DMS114 treated with DMSO at 0.1 percent for 48 hours (cell line): ENCODE measurements around the gene CLEC16A.

Source experiments
- DNase-seq: peaks from one replicate; lab custom pipeline; 2025; ENCODE audit not compliant: unreplicated experiment; lab: John Stamatoyannopoulos, UW

Gene CLEC16A

DNA sequence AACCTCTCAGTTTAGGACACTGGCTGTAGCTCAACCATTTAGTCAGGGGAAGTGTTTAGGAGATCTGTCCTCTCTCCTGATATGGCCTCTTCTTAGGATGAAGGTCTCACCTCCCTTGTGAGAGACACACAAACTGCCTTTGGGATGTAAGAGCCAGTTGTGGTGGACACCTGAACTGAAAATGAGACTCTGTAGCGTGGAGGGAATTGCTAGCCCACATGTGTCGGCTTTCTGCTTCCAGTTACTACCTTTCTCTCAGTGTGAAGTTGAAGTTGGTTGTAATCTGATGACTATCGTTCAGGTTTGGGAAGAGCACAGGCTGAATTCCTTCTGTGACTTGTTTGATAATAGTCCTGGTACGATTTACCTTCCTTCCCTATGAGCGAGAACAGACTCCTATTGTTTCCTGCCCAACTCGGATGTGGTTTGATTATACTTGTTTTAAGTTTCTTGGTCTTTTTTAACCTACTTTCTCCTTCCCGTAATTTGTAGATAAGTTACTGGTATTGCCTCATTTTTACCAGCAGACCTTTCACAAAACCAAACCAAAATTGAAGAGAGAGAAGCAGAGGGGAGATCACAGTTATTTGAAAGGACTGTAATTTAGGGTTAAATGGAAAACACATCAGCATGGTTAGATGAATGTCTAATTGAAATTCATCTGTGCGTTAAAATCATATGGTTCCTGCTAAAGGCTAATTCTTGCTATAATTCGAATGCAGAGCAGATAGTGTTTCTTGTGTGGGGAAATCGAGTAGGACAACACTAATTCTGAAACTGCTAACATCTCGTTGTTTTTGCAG is 43.2 kb downstream of the CLEC16A start:
- DNase-seq = no peak

DNA sequence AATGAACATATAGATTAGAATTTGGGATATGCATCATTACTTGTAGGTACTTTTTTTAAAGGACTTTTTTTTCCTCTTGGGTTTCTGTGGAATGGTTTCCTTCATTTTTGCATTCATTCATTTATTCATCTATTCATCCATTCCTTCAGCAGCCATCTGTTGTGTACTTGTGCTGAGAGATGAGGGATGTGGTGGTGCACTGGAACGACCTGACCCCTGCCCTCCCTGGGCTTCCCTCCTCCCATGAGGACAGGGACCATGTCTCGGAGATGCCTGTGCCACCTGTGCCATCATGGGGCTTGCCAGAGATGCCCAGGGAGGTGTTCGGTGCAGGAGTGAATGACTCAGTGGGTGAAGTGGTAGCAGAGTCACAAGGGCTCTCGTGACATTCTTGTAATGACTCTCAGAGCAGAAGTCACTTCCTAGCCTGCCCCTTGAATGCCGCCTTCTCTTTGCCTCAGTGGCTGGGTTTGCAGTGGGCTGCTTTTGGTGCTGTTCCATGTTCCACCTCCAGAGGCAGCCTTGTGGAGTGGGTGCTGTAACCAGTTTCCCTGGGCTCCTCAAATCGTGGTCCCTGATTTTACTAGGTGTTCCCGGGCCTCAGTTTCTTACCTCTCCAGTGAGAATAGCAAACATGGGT is 43.9 kb downstream of the CLEC16A start:
- no peak for DNase-seq

DNA sequence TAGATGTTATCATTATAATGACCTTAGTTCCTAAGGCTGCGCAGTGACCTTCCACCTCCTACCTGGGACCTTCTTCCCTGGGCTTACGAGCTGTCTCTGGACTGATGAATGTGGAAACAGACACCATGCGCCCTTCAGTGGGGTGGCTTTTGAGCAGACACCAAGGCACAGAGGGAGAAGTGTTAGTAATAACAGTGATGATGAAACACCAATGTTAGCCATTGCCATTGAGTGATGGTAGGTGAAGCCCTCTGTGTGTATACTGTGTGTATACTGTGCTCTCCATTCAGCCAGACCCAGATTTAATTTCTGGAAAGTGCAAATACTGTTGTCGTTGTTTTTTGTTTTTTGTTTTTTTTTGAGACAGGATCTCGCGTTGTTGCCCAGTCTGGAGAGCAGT is 44.5 kb downstream of the CLEC16A start:
- no peak for DNase-seq

DNA sequence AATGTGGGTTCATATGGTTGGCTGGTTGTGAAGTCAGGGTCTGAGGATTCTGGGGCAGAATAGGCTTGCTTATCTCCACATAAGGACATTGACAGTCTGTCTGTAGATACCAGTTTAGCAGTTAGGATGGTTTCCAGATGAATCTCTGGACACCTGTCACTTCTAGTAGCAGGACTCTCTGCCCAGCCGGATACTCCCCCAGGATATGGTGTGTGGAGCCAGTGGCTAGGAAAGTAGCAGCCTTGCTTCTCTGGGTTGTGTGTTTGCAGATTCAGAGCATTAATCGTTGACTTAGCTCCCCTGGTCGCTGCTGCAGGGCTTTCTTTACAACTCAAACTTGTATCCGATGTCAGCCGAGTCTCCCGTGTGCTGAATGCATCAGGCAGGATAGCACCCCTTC is 45.2 kb downstream of the CLEC16A start:
- no peak for DNase-seq

DNA sequence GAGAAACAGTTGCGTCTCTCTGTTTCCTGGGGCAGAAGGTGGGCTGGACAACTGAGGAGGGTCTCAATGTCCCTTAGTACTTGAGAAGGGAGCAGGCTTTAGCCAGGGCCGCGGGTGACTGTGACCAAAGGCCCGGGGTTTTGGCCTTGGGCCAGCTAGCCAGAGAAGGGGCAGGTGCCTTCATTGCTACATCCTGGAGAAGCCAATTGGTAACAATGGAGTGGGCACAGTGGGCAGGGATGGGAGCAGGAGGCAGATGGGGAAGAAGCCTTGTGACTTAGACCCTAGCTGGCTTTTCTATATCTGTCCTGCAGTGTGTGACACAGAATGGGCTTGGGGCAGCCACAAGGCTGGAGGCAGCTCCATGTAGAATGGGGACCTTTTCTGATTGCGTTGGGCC is 46.0 kb downstream of the CLEC16A start:
- DNase-seq = no peak

DNA sequence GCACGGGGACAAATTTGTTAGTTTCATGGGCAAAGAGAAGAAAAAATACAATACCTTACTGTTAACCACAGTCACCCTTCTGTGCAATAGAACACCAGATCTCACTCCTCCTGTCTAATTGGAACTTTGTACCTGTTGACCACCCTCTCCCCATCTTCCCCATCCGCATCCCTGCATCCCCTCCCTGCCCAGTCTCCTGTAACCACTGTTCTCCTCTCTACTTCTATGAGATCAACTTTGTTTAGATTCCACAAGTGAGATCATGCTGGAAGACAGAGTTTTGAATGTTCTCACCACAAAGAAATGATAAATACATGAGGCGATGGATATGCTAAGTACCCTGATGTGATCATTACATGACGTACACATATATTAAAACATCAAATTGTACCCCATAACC is 47.7 kb downstream of the CLEC16A start:
- DNase-seq = no peak

DNA sequence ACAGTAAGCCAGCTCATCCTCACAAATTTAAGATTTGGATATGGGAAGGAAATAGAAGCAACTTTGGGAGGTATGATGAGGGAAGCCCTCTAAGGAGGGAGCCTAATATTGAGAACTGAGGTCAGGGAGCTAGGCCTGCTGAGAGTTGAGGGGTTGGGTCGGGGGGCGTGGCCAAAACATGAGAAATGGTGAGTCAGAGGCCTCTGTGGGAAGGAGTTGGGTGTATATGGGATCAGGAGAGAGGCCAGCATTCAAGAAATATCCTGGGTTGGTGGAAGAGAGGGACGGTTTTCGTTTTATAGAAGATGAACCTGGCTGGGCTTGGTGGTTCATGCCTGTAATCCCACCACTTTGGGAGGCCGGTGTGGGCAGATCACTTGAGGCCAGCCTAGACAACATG is 48.4 kb downstream of the CLEC16A start:
- no peak for DNase-seq

DNA sequence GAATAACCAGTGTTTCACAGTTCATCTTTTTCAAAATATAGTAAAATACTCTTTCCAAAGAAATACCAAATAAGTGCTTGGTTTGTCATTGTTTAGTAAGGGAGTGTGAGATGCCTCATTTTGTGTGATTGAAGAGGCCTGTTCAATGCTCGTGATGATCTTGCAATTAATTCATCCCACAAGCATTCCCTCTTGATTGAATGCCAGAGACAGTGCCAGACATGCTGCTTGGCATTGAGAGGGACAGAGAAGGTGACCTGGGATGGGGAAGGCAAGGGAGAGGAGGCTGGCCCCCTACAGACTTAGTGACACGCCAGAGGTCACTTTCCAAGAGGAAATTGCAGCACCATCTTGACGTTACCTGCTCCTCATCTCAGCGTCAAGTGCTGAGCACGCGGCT is 49.3 kb downstream of the CLEC16A start:
- DNase-seq = no peak

DNA sequence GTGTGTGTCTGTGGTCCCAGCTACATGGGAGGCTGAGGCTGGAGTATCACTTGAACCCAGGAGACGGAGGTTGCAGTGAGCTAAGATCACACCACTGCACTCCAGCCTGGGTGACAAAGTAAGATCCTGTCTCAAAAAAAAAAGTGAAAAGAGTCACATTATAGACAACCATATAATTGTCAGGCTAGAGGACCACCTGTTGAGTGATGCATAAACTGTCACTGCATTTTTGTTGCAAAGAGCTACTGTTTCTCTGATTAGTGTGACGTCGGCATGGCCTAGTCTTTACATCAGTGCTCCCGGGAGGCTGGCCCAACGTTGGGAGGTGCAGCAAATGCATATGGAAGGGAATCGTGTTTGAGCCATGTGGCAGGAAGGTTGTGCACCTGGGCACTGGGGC is 50.2 kb downstream of the CLEC16A start:
- no peak for DNase-seq

DNA sequence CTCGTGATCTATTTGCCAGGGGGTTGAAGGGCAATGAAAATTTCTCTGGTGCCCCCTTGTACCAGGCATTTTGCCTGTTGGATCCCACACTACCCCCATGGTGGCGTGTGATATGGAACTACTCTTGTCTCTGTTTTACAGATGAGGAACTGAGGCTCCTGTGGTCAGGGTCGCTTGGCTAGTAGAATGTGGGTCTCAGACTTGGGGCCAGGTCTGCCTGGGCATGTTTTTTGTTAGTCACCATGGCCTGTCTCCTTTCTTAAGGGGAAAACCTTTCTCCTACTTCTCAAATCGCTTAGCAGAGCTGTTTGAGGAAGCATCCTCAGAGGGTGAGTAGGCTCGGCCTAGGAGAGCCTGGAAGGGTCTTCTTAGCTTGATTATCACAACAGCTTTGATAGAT is 51.2 kb downstream of the CLEC16A start:
- no peak for DNase-seq

DNA sequence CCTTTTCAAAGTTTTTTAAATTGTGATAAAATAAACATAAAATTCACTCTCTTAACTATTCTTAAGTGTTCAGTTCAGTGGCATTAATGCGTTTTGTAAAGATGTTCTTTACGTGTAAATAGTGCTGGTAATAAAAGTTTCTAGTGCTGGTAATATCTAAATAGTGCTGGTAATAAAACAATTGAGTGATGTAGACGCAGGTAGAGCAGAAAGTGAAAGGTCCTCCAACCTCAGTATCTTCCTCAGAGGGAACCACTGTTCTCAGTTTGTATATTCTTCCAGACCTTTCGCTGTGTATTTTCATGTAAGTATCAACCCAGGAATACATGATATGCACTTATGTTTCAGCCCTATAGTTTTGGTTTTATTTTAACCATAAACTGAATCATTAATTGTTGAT is 53.1 kb downstream of the CLEC16A start:
- no peak for DNase-seq

DNA sequence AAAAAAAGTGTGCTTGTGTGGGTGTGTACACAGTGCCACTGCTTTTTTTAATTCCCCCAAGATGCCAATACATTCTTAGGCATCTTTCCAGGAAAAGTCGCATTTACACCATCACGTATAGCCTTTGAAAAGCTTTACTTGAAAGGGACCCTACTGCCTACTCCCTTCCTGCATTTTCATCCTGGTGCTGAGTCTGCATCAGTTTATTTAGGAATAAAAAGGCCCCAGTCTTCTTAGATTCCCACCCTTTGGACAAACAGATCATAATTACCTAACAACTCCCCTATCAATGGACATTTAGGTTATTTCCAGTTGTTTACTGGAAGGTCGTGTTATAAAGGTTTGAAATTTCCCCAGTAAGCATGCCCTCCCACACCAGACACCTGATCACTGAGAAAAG is 54.9 kb downstream of the CLEC16A start:
- DNase-seq = no peak

DNA sequence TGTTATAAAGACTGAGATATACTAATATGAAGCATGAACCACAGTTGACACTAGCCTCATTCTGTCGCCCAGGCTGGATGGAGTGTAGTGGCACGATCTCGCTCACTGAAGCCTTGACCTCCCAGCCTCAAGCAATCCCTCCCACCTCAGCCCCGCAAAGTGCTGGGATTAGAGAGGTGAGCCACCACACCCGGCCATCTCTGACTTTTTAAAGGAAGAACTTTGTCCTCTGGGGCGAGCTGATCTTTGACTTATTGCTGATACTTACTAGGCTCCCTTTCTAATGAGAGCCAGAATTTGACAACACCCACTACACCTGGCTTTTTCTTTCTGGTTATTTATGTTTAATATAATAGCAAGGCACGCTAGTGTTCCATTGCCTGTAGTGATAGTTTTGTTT is 57.2 kb downstream of the CLEC16A start:
- DNase-seq = no peak

DNA sequence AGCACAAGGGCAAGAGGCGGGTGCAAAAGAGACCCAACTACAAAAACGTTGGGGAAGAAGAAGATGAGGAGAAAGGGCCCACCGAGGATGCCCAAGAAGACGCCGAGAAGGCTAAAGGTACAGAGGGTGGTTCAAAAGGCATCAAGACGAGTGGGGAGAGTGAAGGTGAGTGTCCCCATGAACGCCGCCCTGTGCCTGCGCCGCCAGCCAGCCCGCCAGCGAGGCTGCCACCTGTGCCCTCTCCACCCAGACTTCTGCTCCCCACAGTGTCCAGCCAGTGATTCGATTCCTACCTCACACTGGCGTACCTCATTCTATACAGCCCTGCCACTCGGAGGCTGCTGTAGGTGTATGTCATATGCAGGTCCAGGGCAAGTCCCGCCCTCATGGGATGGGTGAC is 58.8 kb downstream of the CLEC16A start:
- DNase-seq = no peak

DNA sequence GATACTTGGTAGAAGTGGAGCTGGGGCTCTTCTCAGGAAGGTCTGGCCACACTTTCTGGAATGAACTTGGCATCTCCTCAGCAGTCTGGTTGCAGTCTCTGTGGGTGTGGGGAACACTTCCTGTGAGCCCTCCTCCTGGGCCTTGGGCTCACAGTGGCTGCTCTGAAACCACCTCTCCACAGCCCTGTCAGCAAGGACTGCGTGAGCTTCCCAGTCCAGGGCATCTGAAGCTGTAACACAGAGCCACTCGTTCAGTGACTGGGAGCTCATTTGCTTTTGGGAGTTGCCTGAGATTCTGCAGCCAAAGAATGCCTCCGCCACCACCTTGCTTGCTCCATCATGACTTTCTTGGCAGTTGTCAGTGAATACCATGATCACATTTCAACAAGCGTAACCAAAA is 60.0 kb downstream of the CLEC16A start:
- no peak for DNase-seq

DNA sequence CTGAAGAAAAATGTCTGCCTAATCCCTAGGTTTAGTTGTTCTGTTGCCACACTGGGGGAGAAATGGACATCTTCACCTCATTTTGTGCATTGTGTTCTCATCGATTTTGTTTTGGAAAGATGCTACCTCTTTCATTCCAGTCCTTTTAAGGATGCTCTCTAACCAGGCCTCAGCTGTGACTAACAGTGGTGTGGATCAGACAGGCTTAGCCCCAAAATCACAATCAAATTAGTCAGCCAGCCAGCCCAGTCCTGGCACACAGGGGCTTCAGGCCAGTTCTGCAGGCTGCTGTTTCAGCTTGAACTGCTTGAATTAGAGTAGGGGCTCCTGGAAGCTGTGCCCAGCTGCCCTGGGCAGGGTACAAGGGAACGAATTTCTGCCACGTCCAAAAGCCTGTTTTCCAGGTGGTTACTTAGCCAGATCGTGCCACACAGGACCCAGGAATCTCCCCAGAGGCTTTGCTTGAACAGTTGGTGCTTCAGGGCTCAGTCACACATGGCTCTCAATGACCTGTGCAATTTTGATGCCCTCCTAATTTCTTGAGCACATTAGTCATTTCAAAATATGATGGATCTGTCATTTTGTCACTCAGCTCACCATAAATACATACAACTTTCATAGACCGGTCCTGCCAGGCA is 60.7 kb downstream of the CLEC16A start:
- DNase-seq = no peak

DNA sequence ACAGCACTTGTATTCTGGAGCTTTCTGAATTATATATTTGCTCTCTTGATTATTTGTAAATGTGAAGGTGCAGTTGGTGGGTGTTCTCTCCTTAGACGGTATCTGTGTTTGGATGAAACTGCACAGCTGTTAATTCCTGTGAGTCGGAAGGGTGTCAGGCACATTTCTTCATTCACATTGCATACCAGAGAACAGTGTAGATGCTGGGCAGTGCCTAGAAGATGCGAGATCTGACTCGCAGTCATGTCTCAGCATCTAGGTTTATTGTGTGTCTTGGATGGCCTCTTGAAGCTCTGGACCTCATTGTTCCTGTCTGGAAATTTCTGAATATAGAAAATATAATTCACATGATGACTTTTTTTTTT is 61.2 kb downstream of the CLEC16A start:
- no peak for DNase-seq

DNA sequence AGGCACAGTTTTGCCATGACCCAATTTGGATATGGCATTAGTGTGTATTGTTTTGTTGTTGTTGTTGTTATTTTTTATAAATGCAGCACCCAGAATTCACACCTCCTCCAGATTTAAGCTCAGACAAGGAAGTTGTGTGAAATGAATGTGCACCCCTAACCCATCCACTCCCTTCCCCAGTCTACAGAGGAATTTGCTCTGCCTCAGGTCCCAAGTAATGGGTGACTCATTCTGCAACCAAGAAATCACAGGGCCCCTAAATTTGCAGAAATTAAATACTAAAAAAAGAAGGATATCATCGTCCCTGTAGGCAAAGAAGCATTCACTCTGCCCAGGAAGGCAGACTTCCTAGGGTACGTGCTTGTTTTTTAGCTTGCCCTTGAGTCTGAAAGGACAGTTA is 62.3 kb downstream of the CLEC16A start:
- no peak for DNase-seq

DNA sequence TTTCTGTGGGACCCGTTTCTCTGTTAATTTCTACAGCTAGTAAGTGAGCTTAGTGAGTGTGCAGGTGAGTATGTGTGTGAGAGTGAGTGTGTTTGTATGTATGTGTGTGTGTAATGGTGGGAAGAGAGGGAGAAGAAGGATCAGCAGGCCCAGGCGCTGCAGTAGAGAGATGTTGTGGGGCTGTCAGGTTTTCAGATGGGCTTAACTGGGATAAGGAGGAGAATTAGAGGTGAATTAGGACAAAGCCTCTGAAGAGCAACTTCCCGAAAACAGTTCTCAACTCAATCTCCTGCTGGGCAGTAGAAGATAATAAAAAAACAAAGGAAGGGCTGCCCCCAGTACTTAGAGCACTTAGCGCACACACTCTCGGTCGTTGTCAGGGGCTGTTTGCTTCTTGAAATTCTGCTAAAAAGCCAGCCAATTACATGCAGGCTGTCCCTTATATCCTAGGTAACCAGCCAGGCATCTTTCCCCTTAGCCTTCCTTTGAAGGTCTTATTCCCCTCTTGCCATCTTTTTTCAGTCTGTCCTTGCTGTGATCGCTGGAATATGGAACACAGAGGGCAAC is 63.4 kb downstream of the CLEC16A start:
- DNase-seq = no peak

DNA sequence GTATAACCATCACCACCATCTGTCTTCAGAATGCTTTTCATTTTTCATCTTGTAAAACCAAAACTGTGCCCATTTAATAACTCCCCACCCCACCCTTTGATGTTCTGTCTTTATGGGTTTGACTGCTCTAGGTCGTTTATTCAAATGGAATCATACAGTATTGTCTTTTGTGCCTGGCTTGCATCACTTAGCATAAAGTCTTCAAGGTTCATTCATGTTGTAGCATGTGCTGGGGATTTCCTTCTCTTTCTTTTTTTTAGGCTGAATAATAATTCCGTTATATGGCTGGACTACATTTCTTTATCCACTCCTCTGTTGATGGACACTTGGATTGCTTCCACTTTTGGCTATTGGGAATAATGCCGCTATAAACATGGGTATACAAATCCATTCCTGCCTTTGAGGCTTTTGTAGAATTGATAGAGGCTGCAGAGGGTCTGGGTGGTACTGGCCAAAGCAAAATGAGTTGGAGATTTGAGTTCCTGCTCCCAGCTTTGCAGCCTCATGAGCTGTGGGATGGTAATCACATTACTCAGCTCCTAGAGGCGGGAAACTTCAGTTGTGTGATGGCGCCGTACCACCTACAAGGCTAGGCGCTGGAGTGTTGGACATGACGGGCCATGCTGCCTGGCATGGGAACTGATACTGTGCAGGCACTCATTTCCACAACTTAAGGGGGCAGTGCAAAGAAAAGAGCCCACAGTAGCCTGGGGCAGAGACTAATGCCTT is 64.8 kb downstream of the CLEC16A start:
- no peak for DNase-seq

DNA sequence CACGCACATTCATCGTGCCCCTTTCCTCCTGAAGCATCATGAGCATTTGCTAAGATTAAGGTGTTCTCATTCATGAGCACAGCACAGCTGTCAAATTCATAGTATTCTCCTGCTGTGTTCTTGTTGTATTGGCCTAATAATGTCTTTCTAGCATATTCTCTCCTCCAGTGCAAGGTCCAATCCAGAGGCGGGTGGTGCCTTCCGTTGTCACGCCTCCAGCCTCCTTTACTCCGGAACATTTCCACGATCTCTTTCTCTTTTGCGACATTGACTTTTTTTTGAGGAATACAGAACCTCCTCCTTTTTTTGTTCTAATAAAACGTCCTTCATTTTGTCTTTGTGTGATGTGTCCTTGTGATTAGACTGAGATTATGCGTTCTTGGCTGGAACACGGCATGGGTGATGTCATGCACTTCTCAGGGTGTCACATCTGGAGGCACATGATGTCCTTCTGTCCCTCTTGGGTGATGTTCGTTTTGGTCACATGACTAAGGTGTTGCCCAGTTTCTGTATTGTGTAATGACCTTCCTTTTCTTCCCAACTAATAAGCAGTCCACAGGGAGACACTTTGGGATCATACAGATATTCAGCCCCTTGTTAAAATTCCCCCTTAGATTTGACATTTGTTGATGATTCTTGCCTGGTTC is 66.3 kb downstream of the CLEC16A start:
- DNase-seq = no peak
